Activated naive CD4-positive, alpha-beta T cell treated with anti-CD3 and anti-CD28 coated beads, Interleukin-2, amount 50 U/mL, for 72 hours (primary cell): ENCODE measurements around the gene FCGR3B. TPM values are rescaled to one million over a fixed set of nuclear protein-coding genes. Genes with fewer than 3 reads are reported as not detected.
"Not testable (repeated sequence)": the region's sequence is repeated elsewhere in the genome, so short reads cannot be mapped to it uniquely, and the experiment has no call there.

ENCODE experiments used
- ATAC-seq, 2 donors: fragments of 150-1000 bp; cut with Tn5 transposase; 2 replicates each; pipeline ENCODE4 v1.10.0; 2021; ENCODE audit warnings: mild to moderate bottlenecking in 2 of 2, moderate library complexity in 2 of 2
- DNase-seq, 2 donors: peaks; one replicate each; pipeline ENCODE4 v3.0.0; 2021 to 2022; ENCODE audit warnings: low spot score in 2 of 2
- H3K27ac Mint-ChIP-seq, 2 donors: one replicate each; pipeline ENCODE4 v1.8.0; 2022; ENCODE audit warnings: mild to moderate bottlenecking in 2 of 2, mixed read lengths in 2 of 2
- H3K36me3 Mint-ChIP-seq, 2 donors: one replicate each; pipeline ENCODE4 v1.8.0; 2022; ENCODE audit warnings: mixed read lengths in 2 of 2
- H3K9me3 Mint-ChIP-seq, 2 donors: one replicate each; pipeline ENCODE4 v1.8.0; 2022; ENCODE audit warnings: mixed read lengths in 2 of 2
- total RNA-seq, 2 donors: library from RNA; stranded (reverse); gene quantifications; one replicate each; pipeline ENCODE4 v1.2.3, GENCODE V29; 2022

The FCGR3B gene
- total RNA-seq, 2 donors from 2014 or later = not detected

- not testable (repeated sequence) for DNase-seq, H3K27ac Mint-ChIP-seq, H3K9me3 Mint-ChIP-seq, H3K36me3 Mint-ChIP-seq, ATAC-seq
Measured at GRCh38 chr1:161644855-161645254, 13.9 kb upstream of the FCGR3B start.

GRCh38 chr1:161643481-161644208 lies 12.7 kb upstream of the FCGR3B start:
- not testable (repeated sequence) for H3K27ac Mint-ChIP-seq, DNase-seq, H3K36me3 Mint-ChIP-seq, H3K9me3 Mint-ChIP-seq, ATAC-seq

- not testable (repeated sequence) for H3K9me3 Mint-ChIP-seq, H3K27ac Mint-ChIP-seq, DNase-seq, ATAC-seq, H3K36me3 Mint-ChIP-seq
Measured at GRCh38 chr1:161642697-161643096, 11.7 kb upstream of the FCGR3B start.

- H3K9me3 Mint-ChIP-seq, H3K36me3 Mint-ChIP-seq, H3K27ac Mint-ChIP-seq, DNase-seq, ATAC-seq: not testable (repeated sequence)
Measured at GRCh38 chr1:161639203-161639602, 8.2 kb upstream of the FCGR3B start.

- not testable (repeated sequence) for H3K36me3 Mint-ChIP-seq, H3K27ac Mint-ChIP-seq, DNase-seq, ATAC-seq, H3K9me3 Mint-ChIP-seq
Measured at GRCh38 chr1:161638251-161638993, 7.4 kb upstream of the FCGR3B start.

GRCh38 chr1:161636976-161637375 lies 6.0 kb upstream of the FCGR3B start:
- H3K9me3 Mint-ChIP-seq = not testable (repeated sequence)

GRCh38 chr1:161636189-161636782 lies 5.3 kb upstream of the FCGR3B start:
- H3K36me3 Mint-ChIP-seq, H3K27ac Mint-ChIP-seq, DNase-seq, H3K9me3 Mint-ChIP-seq: not testable (repeated sequence)
- peak; percentile 86 to 87 for ATAC-seq

More at GRCh38 chr1:161636976-161637375, 6.0 kb upstream of the FCGR3B start:
- not testable (repeated sequence) for ATAC-seq, H3K36me3 Mint-ChIP-seq, DNase-seq
- peak overlapping the region in 1 of 2 donors; percentile 36 for H3K27ac Mint-ChIP-seq

GRCh38 chr1:161634993-161635392 lies 4.0 kb upstream of the FCGR3B start:
- H3K27ac Mint-ChIP-seq, ATAC-seq, H3K9me3 Mint-ChIP-seq, DNase-seq, H3K36me3 Mint-ChIP-seq: not testable (repeated sequence)

GRCh38 chr1:161630128-161630742 lies 741 bp downstream of the FCGR3B start:
- not testable (repeated sequence) for ATAC-seq, H3K9me3 Mint-ChIP-seq, H3K36me3 Mint-ChIP-seq, H3K27ac Mint-ChIP-seq, DNase-seq

GRCh38 chr1:161626445-161627146 lies 4.4 kb downstream of the FCGR3B start:
- ATAC-seq, H3K9me3 Mint-ChIP-seq, H3K36me3 Mint-ChIP-seq, H3K27ac Mint-ChIP-seq, DNase-seq: not testable (repeated sequence)

GRCh38 chr1:161624605-161625004 lies 6.4 kb downstream of the FCGR3B start:
- ATAC-seq, H3K36me3 Mint-ChIP-seq, H3K27ac Mint-ChIP-seq, DNase-seq, H3K9me3 Mint-ChIP-seq: not testable (repeated sequence)

GRCh38 chr1:161623401-161624051 lies 7.5 kb downstream of the FCGR3B start:
- peak; percentile 55 to 66 for ATAC-seq
- DNase-seq, H3K36me3 Mint-ChIP-seq, H3K9me3 Mint-ChIP-seq, H3K27ac Mint-ChIP-seq: not testable (repeated sequence)

GRCh38 chr1:161622054-161622453 lies 8.9 kb downstream of the FCGR3B start:
- H3K36me3 Mint-ChIP-seq, H3K9me3 Mint-ChIP-seq, DNase-seq: not testable (repeated sequence)
- ATAC-seq = peak; percentile 24 to 25
- peak overlapping the region; percentile 95 to 98 for H3K27ac Mint-ChIP-seq

GRCh38 chr1:161621181-161622000 lies 9.6 kb downstream of the FCGR3B start:
- peak; percentile 75 to 80 for ATAC-seq
- H3K36me3 Mint-ChIP-seq, H3K9me3 Mint-ChIP-seq: not testable (repeated sequence)
- peak overlapping the region; percentile 95 to 98 for H3K27ac Mint-ChIP-seq
- peak; percentile 83 to 84 for DNase-seq

- H3K9me3 Mint-ChIP-seq, DNase-seq, ATAC-seq, H3K36me3 Mint-ChIP-seq, H3K27ac Mint-ChIP-seq: not testable (repeated sequence)
Measured at GRCh38 chr1:161620399-161620798, 10.6 kb downstream of the FCGR3B start.
